HEK293 (cell line): Measurements from ENCODE around the gene KCNJ15.

Experiments used
- CTCF ChIA-PET: fragments of 350-600 bp; formaldehyde crosslinking; extraction: SDS; loops from one replicate; lab custom pipeline; 2021; ENCODE audit warnings: antibody characterized with exemption; lab: Yijun Ruan, JAX
- POLR2A ChIA-PET: fragments of 300-600 bp; formaldehyde crosslinking; extraction: SDS; loops from one replicate; lab custom pipeline; 2020; ENCODE audit warnings: antibody characterized with exemption, inconsistent platforms; lab: Yijun Ruan, JAX
- H3K27ac ChIP-seq: fragments of 200-500 bp; sonication (Bioruptor generic); 2 replicates; pipeline ENCODE4 v1.5.1; 2014; ENCODE audit warnings: low read depth, low read length, control low read depth, inconsistent platforms; ENCODE audit errors: extremely low read depth
- H3K36me3 ChIP-seq, 2 experiments: fragments of 200-500 bp in 1 of 2; sonication (Bioruptor generic) in 1 of 2; 1 replicate in 1 of 2; 2 replicates in 1 of 2; pipeline ENCODE4 v1.5.1; 2014 to 2017; ENCODE audit warnings: inconsistent platforms in 2 of 2, low read length in 2 of 2; ENCODE audit not compliant: control insufficient read depth in 2 of 2, insufficient read depth in 1 of 2
- H3K4me1 ChIP-seq: fragments of 200-500 bp; sonication (Bioruptor generic); 2 replicates; pipeline ENCODE4 v1.5.1; 2014; ENCODE audit warnings: mild to moderate bottlenecking, low read length, inconsistent platforms; ENCODE audit not compliant: control insufficient read depth, insufficient read depth
- H3K4me3 ChIP-seq: 2 replicates; pipeline ENCODE4 v1.5.1; 2011; ENCODE audit warnings: low read depth, mild to moderate bottlenecking, control low read depth, low read length, moderate library complexity
- H3K9me3 ChIP-seq: fragments of 200-500 bp; sonication (Bioruptor generic); 2 replicates; pipeline ENCODE4 v1.5.1; 2014; ENCODE audit warnings: low read depth, low read length, inconsistent platforms; ENCODE audit not compliant: control insufficient read depth, insufficient read depth
- BCL11B ChIP-seq: fragments of 450-650 bp; formaldehyde crosslinking; IDR thresholded peaks from 2 replicates; pipeline ENCODE4 v1.5.1; 2016; ENCODE audit warnings: low read depth, missing biosample characterization, missing genetic modification characterization
- GLI2 ChIP-seq: fragments of 450-650 bp; formaldehyde crosslinking; IDR thresholded peaks from 2 replicates; pipeline ENCODE4; 2017; ENCODE audit warnings: missing biosample characterization, missing genetic modification characterization, low read depth, borderline replicate concordance
- GLIS2 ChIP-seq: fragments of 450-650 bp; formaldehyde crosslinking; IDR thresholded peaks from 2 replicates; pipeline ENCODE4 v1.5.1; 2016; ENCODE audit warnings: missing biosample characterization, missing genetic modification characterization
- KLF1 ChIP-seq: fragments of 450-650 bp; formaldehyde crosslinking; IDR thresholded peaks from 2 replicates; pipeline ENCODE4 v1.5.1; 2016; ENCODE audit warnings: missing biosample characterization, missing genetic modification characterization
- PRDM1 ChIP-seq: fragments of 450-650 bp; formaldehyde crosslinking; IDR thresholded peaks from 2 replicates; pipeline ENCODE4; 2016; ENCODE audit warnings: missing biosample characterization, missing genetic modification characterization
- SP7 ChIP-seq: fragments of 450-650 bp; formaldehyde crosslinking; IDR thresholded peaks from 2 replicates; pipeline ENCODE4 v1.5.1; 2016; ENCODE audit warnings: missing biosample characterization, missing genetic modification characterization
- TRIM28 ChIP-seq: IDR thresholded peaks from 2 replicates; pipeline ENCODE4 v1.6.1; 2011; ENCODE audit warnings: low read length, control low read depth, borderline replicate concordance
- ZFP41 ChIP-seq: fragments of 450-650 bp; formaldehyde crosslinking; IDR thresholded peaks from 2 replicates; pipeline ENCODE4 v1.5.1; 2016; ENCODE audit warnings: missing biosample characterization, missing genetic modification characterization, borderline replicate concordance
- ZFP69B ChIP-seq: fragments of 450-650 bp; formaldehyde crosslinking; IDR thresholded peaks from 2 replicates; pipeline ENCODE4 v1.5.1; 2016; ENCODE audit warnings: missing biosample characterization, missing genetic modification characterization
- ZIC2 ChIP-seq: fragments of 450-650 bp; formaldehyde crosslinking; IDR thresholded peaks from 2 replicates; pipeline ENCODE4 v1.5.1; 2016; ENCODE audit warnings: missing biosample characterization, missing genetic modification characterization
- ZNF114 ChIP-seq: fragments of 450-650 bp; formaldehyde crosslinking; IDR thresholded peaks from 2 replicates; pipeline ENCODE4 v1.5.0; 2017; ENCODE audit warnings: missing biosample characterization, missing genetic modification characterization
- ZNF133 ChIP-seq: fragments of 450-650 bp; formaldehyde crosslinking; IDR thresholded peaks from 2 replicates; pipeline ENCODE4 v1.5.1; 2016; ENCODE audit warnings: missing biosample characterization, missing genetic modification characterization
- ZNF157 ChIP-seq: fragments of 450-650 bp; formaldehyde crosslinking; IDR thresholded peaks from 2 replicates; pipeline ENCODE4 v1.5.1; 2016; ENCODE audit warnings: missing biosample characterization, missing genetic modification characterization
- ZNF211 ChIP-seq: fragments of 450-650 bp; formaldehyde crosslinking; IDR thresholded peaks from 2 replicates; pipeline ENCODE4 v1.5.1; 2016; ENCODE audit warnings: low read depth, missing biosample characterization, missing genetic modification characterization
- ZNF23 ChIP-seq: fragments of 450-650 bp; formaldehyde crosslinking; IDR thresholded peaks from 2 replicates; pipeline ENCODE4 v1.5.1; 2016; ENCODE audit warnings: missing biosample characterization, missing genetic modification characterization, borderline replicate concordance
- ZNF248 ChIP-seq: fragments of 450-650 bp; formaldehyde crosslinking; IDR thresholded peaks from 2 replicates; pipeline ENCODE4 v1.5.1; 2017; ENCODE audit warnings: missing biosample characterization, missing genetic modification characterization
- ZNF274 ChIP-seq, 2 experiments: fragments of 200-500 bp in 1 of 2; fragments of 450-650 bp in 1 of 2; sonication (Bioruptor generic) in 1 of 2; formaldehyde crosslinking in 1 of 2; IDR thresholded peaks; 2 replicates each; pipeline versions ENCODE4 v1.5.1 to v1.6.1; 2014 to 2016; ENCODE audit warnings: borderline replicate concordance in 1 of 2, inconsistent platforms in 1 of 2, low read length in 1 of 2, missing biosample characterization in 1 of 2, missing genetic modification characterization in 1 of 2
- ZNF302 ChIP-seq: fragments of 450-650 bp; formaldehyde crosslinking; IDR thresholded peaks from 2 replicates; pipeline ENCODE4 v1.5.1; 2016; ENCODE audit warnings: missing biosample characterization, missing genetic modification characterization, low read depth
- ZNF366 ChIP-seq: fragments of 450-650 bp; formaldehyde crosslinking; conservative IDR thresholded peaks from 2 replicates; pipeline ENCODE4 v1.5.1; 2016; ENCODE audit warnings: missing biosample characterization, missing genetic modification characterization
- ZNF544 ChIP-seq: fragments of 450-650 bp; formaldehyde crosslinking; IDR thresholded peaks from 2 replicates; pipeline ENCODE4 v1.5.0; 2017; ENCODE audit warnings: missing biosample characterization, missing genetic modification characterization
- ZNF549 ChIP-seq: fragments of 450-650 bp; IDR thresholded peaks from 2 replicates; pipeline ENCODE4 v1.5.1; 2018; ENCODE audit warnings: missing biosample characterization, missing genetic modification characterization, mild to moderate bottlenecking, inconsistent platforms, moderate library complexity
- ZNF664 ChIP-seq: fragments of 450-650 bp; formaldehyde crosslinking; IDR thresholded peaks from 2 replicates; pipeline ENCODE4 v1.5.1; 2016; ENCODE audit warnings: missing biosample characterization, missing genetic modification characterization
- ZNF707 ChIP-seq: fragments of 450-650 bp; formaldehyde crosslinking; IDR thresholded peaks from 2 replicates; pipeline ENCODE4 v1.5.1; 2016; ENCODE audit warnings: missing biosample characterization, missing genetic modification characterization
- ZNF747 ChIP-seq: fragments of 450-650 bp; formaldehyde crosslinking; IDR thresholded peaks from 2 replicates; pipeline ENCODE4 v1.5.1; 2016; ENCODE audit warnings: missing biosample characterization, missing genetic modification characterization
- ZNF777 ChIP-seq: fragments of 450-650 bp; formaldehyde crosslinking; IDR thresholded peaks from 2 replicates; pipeline ENCODE4 v1.5.1; 2017; ENCODE audit warnings: missing biosample characterization, missing genetic modification characterization, borderline replicate concordance
- ZNF837 ChIP-seq: fragments of 450-650 bp; formaldehyde crosslinking; IDR thresholded peaks from 2 replicates; pipeline ENCODE4 v1.5.1; 2016; ENCODE audit warnings: missing biosample characterization, missing genetic modification characterization
- ZXDB ChIP-seq: fragments of 450-650 bp; formaldehyde crosslinking; IDR thresholded peaks from 2 replicates; pipeline ENCODE4 v1.5.1; 2016; ENCODE audit warnings: missing biosample characterization, missing genetic modification characterization
- TF ChIP-seq, protein P1 (sequence below): fragments of 450-650 bp; formaldehyde crosslinking; IDR thresholded peaks from 2 replicates; pipeline ENCODE4 v1.5.1; 2016; ENCODE audit warnings: missing biosample characterization, missing genetic modification characterization
- TF ChIP-seq, protein P2 (sequence below): fragments of 450-650 bp; formaldehyde crosslinking; IDR thresholded peaks from 2 replicates; pipeline ENCODE4 v1.5.1; 2016; ENCODE audit warnings: missing biosample characterization, missing genetic modification characterization
- TF ChIP-seq, protein P3 (sequence below): fragments of 450-650 bp; formaldehyde crosslinking; IDR thresholded peaks from 2 replicates; pipeline ENCODE4 v1.5.1; 2016; ENCODE audit warnings: missing biosample characterization, missing genetic modification characterization
- TF ChIP-seq, protein P4 (sequence below): fragments of 450-650 bp; formaldehyde crosslinking; IDR thresholded peaks from 2 replicates; pipeline ENCODE4 v1.5.1; 2016; ENCODE audit warnings: missing biosample characterization, missing genetic modification characterization

Gene KCNJ15

DNA sequence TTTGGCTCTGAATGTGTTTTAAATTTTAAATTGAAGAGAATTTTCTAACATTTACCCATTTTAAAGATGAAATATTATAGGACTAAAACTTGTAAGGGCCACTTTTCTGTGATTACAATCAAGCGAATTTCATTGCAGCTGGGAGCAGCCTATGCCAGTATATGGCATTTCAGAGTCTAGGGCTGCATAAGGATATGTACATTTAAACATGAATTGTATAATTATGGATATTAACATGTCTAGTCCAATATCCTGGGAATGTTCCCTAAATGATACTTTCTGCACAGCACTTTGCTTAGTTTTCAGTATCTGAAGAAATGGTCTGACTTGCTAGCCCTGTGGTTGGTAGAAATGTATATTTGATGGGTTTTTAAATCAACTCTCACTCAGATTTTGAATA, 8.4 kb downstream of the KCNJ15 start:
- H3K36me3 ChIP-seq, result no peaks in the 10 kb centered on the region
- POLR2A ChIA-PET, result no interaction called here
- H3K9me3 ChIP-seq, result no peaks in the 10 kb centered on the region
- no peak overlapping the region for H3K27ac ChIP-seq
- no peak overlapping the region for H3K4me3 ChIP-seq
- CTCF ChIA-PET, result no interaction called here
- TF ChIP-seq ZFP41, result no peak
- TF ChIP-seq ZFP69B (tag by site-specific recombination), result no peak
- no peak for TF ChIP-seq ZNF23 (tag by site-specific recombination)
- TF ChIP-seq, protein P1, sequence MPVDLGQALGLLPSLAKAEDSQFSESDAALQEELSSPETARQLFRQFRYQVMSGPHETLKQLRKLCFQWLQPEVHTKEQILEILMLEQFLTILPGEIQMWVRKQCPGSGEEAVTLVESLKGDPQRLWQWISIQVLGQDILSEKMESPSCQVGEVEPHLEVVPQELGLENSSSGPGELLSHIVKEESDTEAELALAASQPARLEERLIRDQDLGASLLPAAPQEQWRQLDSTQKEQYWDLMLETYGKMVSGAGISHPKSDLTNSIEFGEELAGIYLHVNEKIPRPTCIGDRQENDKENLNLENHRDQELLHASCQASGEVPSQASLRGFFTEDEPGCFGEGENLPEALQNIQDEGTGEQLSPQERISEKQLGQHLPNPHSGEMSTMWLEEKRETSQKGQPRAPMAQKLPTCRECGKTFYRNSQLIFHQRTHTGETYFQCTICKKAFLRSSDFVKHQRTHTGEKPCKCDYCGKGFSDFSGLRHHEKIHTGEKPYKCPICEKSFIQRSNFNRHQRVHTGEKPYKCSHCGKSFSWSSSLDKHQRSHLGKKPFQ (tag by site-specific recombination), result no peak
- TF ChIP-seq TRIM28, result no peak
- TF ChIP-seq ZNF837 (tag by site-specific recombination), result no peak
- TF ChIP-seq ZIC2, result no peak
- no peak for TF ChIP-seq ZNF248 (tag by site-specific recombination)
- no peak for TF ChIP-seq KLF1 (tag by site-specific recombination)
- TF ChIP-seq ZNF211 (tag by site-specific recombination), result no peak
- TF ChIP-seq ZNF157 (tag by site-specific recombination), result no peak
- no peak for TF ChIP-seq ZNF366 (tag by site-specific recombination)
- TF ChIP-seq ZNF747 (tag by site-specific recombination), result no peak
- TF ChIP-seq, protein P2, sequence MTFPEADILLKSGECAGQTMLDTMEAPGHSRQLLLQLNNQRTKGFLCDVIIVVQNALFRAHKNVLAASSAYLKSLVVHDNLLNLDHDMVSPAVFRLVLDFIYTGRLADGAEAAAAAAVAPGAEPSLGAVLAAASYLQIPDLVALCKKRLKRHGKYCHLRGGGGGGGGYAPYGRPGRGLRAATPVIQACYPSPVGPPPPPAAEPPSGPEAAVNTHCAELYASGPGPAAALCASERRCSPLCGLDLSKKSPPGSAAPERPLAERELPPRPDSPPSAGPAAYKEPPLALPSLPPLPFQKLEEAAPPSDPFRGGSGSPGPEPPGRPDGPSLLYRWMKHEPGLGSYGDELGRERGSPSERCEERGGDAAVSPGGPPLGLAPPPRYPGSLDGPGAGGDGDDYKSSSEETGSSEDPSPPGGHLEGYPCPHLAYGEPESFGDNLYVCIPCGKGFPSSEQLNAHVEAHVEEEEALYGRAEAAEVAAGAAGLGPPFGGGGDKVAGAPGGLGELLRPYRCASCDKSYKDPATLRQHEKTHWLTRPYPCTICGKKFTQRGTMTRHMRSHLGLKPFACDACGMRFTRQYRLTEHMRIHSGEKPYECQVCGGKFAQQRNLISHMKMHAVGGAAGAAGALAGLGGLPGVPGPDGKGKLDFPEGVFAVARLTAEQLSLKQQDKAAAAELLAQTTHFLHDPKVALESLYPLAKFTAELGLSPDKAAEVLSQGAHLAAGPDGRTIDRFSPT (tag by site-specific recombination), result no peak
- H3K4me1 ChIP-seq, result no peaks in the 10 kb centered on the region; the same call in 1 of the 2 replicates

DNA sequence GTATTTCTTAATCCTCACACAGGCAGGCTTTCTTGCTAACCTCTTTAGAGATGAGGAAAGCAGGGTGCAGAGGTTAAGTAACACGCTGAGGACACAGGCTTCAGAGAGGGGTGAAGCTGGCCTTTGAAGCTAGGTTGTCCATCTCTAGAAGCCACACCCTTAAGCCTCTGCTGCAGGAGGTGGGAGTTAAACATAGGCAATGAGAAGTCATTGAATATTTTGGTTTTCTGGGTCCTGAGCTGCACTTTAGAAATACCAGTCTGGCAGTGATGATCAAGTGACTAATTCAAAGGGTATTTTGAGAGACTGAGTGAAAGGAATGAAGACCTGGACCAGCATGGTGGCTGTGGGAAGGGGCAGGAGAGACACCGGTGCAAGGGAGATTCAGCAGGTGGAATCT, 9.9 kb downstream of the KCNJ15 start:
- H3K9me3 ChIP-seq, result no peaks in the 10 kb centered on the region
- CTCF ChIA-PET, result interaction anchor here (0.6 kb wide), 1 partner anchor 77 kb away, joined by 4 read pairs; no protein-coding TSS in a partner anchor
- H3K4me1 ChIP-seq, result no peaks in the 10 kb centered on the region; the same call in 1 of the 2 replicates

More for the DNA sequence above, 9.9 kb downstream of the KCNJ15 start:
- POLR2A ChIA-PET, result no interaction called here
- Histone ChIP-seq H3K4me3 (no peak overlapping the region), H3K36me3 (no peaks in the 10 kb centered on the region), H3K27ac (no peak overlapping the region)
- no peak for TF ChIP-seq ZNF302
- TF ChIP-seq GLI2 (tag by site-specific recombination), result no peak
- TF ChIP-seq, protein P3, sequence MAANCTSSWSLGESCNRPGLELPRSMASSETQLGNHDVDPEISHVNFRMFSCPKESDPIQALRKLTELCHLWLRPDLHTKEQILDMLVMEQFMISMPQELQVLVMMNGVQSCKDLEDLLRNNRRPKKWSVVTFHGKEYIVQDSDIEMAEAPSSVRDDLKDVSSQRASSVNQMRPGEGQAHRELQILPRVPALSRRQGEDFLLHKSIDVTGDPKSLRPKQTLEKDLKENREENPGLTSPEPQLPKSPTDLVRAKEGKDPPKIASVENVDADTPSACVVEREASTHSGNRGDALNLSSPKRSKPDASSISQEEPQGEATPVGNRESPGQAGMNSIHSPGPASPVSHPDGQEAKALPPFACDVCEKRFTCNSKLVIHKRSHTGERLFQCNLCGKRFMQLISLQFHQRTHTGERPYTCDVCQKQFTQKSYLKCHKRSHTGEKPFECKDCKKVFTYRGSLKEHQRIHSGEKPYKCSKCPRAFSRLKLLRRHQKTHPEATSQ (tag by site-specific recombination), result no peak
- no peak for TF ChIP-seq BCL11B
- TF ChIP-seq ZNF274 (IDR thresholded peaks at IDR 0.05; ENCODE audit: low read length), result no peak
- TF ChIP-seq ZNF274 (tag by site-specific recombination; IDR thresholded peaks at IDR 0.05; ENCODE audit: borderline replicate concordance), result no peak
- no peak for TF ChIP-seq PRDM1
- no peak for TF ChIP-seq GLIS2
- TF ChIP-seq ZNF707 (tag by site-specific recombination), result no peak
- no peak for TF ChIP-seq ZNF133 (tag by site-specific recombination)
- no peak for TF ChIP-seq ZNF549
- TF ChIP-seq ZXDB, result no peak
- TF ChIP-seq, protein P4, sequence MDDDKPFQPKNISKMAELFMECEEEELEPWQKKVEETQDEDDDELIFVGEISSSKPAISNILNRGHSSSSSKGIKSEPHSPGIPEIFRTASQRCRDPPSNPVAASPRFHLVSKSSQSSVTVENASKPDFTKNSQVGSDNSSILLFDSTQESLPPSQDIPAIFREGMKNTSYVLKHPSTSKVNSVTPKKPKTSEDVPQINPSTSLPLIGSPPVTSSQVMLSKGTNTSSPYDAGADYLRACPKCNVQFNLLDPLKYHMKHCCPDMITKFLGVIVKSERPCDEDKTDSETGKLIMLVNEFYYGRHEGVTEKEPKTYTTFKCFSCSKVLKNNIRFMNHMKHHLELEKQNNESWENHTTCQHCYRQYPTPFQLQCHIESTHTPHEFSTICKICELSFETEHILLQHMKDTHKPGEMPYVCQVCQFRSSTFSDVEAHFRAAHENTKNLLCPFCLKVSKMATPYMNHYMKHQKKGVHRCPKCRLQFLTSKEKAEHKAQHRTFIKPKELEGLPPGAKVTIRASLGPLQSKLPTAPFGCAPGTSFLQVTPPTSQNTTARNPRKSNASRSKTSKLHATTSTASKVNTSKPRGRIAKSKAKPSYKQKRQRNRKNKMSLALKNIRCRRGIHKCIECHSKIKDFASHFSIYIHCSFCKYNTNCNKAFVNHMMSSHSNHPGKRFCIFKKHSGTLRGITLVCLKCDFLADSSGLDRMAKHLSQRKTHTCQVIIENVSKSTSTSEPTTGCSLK (tag by site-specific recombination), result no peak
- TF ChIP-seq ZNF114, result no peak
- no peak for TF ChIP-seq ZNF777 (tag by site-specific recombination)
- no peak for TF ChIP-seq SP7 (tag by site-specific recombination)
- TF ChIP-seq ZNF664 (tag by site-specific recombination), result no peak
- no peak for TF ChIP-seq ZNF544 (tag by site-specific recombination)
